GM18517 (cell line): ENCODE results near the gene PDF.

Experiments
- ATAC-seq: cut with Tn5 transposase; IDR thresholded peaks from one replicate; pipeline ENCODE4 v1.9.1; 2021; ENCODE audit warnings: mild to moderate bottlenecking, moderate library complexity; ENCODE audit not compliant: unreplicated experiment

Gene PDF

DNA sequence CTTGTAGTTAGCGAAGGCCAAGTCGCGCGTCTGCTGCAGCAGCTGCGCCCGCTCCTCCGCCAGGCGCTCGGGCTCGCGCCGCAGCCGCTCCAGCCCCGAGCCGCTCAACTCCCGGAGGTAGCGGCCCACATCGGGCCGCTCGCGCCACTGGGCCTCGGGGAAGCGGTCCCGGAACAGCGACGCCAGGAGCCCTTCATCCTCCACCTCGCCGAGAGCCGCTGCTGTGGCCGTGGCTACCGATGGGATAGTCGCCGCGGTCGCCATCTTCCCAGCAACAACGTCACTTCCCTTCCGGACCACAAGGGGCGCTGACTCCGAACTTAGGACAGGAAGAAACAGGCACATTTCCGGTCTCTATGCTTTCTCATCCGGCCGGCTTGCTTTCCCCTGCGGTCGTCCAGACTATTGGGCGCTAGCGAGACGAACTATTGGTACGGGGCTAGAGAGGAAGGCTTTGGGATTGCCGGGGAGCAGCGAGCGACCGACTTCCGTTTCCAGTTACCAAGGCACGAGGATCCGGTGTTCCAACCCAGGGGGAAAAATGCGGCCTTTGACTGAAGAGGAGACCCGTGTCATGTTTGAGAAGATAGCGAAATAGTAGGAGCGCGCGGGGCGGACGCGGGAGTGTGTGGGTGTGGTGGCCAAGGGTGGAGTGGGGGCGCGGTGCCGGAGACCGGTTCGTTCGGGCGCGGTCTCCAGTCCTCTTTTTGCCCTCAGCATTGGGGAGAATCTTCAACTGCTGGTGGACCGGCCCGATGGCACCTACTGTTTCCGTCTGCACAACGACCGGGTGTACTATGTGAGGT, 9.1 kb upstream of the PDF start, which contains the start of the genes COG8 and NIP7:
Gene COG8 (minus strand): TSS at position 276 of the 806 bp plus-strand sequence. CDS start 12 bp downstream, at position 264.
Gene NIP7 (plus strand): TSS at position 484 of the 806 bp plus-strand sequence. CDS start 58 bp downstream, at position 542.
- peak; percentile 83 for ATAC-seq

- no peak for ATAC-seq
Observed at GRCh38 chr16:69338557-69339288, 8.3 kb upstream of the PDF start.

- no peak for ATAC-seq
Observed at GRCh38 chr16:69334696-69335095, 4.3 kb upstream of the PDF start.

GRCh38 chr16:69329369-69330285, 761 bp downstream of the PDF start:
- no peak for ATAC-seq

DNA sequence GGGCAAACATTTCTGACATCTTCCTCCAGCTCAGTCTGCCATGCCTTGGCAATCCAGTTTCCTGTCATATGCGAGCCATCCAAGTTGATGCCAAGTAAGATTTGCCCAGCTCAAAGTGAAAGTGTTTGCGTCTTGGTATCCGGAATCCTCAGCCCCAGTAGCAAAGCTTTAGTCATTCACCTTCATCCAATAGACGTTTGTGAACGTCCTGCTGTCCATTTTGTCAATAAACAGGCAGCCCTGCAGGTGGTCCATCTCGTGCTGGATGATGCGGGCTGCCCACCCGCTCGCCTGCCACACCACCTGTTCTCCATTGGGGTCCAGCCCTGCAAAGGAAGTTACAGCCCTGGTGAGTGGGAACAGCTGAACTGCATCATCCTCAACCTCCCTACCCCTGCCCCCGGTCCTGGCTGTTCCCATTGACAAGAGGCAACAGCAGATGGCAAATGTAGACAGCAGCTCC, 1.5 kb downstream of the PDF start:
- no peak for ATAC-seq

- ATAC-seq, result no peak
Observed at GRCh38 chr16:69327585-69328310, 2.6 kb downstream of the PDF start.

DNA sequence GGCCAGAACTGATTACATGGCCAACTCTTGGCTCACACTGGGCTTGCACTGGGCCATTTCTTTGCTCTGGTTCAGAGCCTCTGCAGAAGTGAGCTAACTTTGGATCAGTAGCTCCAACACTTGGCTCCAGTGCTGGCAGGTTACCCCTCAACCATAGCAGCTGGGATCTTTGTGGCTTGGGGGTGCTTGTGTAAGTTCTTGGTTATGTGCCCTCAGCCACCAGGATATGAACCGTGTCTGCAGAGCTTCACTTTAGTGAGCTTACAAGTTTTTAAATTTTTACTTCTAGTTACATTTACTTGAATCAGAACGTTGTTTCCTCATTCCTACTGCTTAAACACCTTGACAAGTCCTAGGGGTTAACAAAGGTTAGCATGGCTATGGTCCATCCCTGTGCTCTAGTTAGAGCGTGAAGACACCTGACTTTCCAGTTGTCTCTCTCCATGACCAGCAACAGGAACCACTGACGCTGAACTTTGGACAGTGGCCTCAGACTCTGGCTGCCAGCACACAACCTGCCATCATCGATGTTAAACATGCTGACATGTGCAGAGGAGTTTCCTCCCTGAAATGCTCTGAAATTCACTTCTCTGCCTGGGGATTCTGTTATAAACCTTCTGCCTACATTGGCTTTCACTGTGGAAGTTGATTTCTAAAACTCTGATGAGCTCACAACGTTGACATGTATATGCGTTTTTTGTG, 4.1 kb downstream of the PDF start:
- no peak for ATAC-seq

DNA sequence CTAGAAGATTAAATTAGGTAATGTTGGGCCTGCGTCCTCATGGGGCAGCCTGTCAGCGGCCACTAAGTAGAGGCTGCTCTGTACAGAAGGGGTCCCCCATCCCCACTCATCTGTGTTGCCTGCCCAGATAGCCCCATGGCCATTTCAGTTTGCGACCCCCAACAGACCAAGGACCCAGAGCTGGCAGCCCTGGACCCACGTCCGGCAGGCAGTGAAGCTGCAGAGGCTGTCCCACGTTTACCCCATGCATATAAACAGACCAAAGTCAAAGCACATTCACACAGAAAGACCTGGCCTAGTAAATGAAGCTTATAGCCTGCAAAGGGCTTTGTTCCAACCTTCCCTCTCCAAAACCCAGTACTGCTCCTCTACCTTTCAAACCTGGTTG, 4.6 kb downstream of the PDF start:
- no peak for ATAC-seq

GRCh38 chr16:69324585-69325253, 5.7 kb downstream of the PDF start:
- no peak for ATAC-seq

DNA sequence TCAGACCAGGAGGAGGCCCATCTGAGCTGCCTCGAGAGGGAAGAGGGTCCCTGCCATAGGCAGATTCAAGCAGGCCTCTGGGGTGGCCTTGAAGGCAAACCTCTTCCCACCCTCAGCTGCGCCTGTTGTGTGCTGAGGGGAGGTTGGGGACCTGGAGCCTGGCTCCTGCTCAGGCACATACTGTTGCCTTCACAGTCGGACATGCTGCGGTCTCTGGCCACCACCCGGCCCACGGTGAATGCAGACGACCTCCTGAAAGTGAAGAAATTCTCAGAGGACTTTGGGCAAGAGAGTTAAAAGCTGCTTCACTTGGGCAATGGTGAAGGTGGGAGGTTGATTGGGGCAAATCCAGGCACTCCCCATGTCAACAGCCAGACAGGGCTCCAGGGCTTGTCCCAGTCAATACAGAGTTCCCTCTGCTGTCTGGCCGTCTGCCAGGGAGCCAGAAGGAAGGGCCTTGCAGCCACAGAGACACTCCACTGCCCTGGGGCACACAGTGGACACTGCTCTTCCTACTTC, 6.3 kb downstream of the PDF start:
- no peak for ATAC-seq

DNA sequence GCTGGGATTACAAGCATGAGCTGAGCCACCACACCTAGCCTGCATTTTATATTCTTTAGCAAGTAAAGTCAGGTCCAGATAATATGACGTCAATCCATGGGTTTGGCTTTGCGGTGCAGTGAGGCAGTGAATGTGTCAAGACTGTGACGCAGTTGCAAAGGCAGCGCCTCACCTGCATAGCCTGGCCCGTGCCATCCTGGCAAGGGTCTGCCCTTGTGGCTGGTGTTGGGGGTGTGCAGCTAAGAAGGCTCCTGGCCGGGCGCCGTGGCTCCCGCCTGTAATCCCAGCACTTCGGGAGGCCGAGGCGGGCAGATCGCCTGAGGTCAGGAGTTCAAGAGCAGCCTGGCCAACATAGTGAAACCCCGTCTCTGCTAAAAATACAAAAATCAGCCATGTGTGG, 7.0 kb downstream of the PDF start:
- ATAC-seq, result no peak

DNA sequence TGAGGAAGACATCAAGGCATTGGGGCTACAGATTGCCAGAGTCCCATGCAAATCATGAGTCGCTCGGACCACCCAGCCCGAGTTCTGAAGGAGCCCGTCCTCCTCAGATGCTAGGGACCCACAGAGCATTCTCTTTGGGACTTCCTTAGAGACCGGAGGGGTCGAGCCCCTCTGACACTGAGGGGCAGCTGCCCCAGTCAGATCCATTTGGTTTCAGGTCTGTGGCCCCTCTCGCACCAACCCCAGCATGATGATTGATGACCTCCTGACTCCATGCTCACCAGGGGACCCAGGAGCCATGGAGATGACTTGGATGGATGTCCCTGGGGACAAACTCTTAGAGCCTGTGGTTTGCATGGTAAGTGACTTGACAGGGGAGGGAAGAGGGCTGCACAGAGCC, 8.0 kb downstream of the PDF start:
- no peak for ATAC-seq

DNA sequence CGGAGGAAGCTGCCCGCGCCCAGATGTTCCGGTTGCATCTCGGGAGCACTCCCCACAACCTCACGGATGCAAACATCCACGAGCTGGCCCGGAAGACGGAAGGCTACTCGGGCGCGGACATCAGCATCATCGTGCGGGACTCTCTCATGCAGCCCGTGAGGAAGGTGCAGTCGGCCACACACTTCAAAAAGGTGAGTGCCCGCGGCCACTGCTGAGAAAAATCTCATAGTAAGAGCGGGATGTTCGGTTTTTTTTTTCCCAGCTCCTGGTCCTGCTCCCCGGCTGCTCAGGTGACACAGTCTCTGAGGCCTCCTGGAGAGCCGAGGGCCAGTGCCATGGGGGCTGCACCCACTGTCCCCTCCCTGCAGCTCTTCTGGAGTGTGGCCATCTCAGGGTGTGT, 9.3 kb downstream of the PDF start:
- ATAC-seq, result no peak

- ATAC-seq, result no peak
Observed at GRCh38 chr16:69320740-69321073, 9.7 kb downstream of the PDF start.

DNA sequence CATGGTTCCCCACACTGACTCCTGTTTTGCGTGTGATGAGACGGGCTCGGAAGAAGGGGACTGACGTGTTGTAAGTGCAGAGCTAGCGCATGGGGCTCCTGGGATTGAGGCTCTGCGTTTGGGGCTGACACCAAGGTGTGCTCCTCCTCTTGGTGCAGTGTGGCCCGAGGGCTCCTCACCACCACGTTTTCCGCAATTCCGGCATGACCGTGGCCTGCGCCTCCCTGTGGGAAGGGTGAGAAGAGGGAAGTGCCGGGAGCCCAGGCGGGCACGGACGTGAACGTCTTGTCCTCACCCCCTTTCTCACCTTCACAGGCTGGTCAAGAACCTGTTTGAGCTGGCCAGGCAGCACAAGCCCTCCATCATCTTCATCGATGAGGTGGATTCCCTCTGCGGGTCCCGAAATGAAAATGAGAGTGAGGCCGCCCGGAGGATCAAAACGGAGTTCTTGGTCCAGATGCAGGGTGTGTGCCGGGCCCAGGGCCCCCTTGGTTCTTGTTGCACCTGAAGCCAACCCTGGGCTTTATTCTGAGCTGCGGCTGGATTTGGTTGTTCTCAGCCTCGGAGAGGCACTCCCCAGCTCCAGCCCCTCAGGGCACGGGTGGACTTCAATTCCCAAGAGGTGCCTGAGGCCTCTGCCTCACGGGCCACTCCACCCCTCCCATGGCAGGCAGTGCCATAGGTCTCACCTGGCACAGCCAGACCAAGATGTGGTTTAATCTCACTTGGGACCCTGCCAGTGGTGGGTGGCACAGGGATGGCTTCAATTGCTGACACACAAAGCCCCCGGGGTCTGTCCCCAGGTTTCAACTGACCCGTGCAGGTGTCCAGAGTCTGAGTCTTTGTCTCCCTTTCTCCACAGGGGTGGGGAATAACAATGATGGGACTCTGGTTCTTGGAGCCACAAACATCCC, 10.3 kb downstream of the PDF start:
- no peak for ATAC-seq

- no peak for ATAC-seq
Observed at GRCh38 chr16:69319381-69319780, 11.0 kb downstream of the PDF start.

- no peak for ATAC-seq
Observed at GRCh38 chr16:69318911-69319289, 11.5 kb downstream of the PDF start.
